Embryonic facial prominence (tissue), 1 donor: ENCODE data around the gene ARID1B.

Experiments
- DNase-seq: peaks from one replicate; pipeline ENCODE4 v3.0.0-alpha.2; 2016; ENCODE audit errors: extremely low spot score

Gene ARID1B

DNA sequence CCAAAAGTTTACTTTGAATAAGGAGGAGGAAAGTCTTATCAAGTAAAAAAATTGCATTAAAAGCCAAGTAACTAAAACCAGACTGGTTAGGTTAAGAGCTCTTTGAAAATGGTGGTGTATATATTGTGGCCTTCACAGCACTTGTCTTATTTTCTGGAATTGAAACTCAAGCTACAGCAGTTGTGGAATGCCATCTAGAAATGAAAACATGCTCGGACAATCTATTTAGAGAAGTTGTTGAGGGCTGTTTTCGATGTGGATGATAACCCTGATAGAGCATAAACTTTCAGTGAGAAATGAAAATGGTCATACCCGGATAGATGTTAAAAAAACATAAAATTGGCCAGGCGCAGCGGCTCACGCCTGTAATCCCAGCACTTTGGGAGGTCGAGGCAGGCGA lies 47.0 kb downstream of the ARID1B start:
- DNase-seq = no peak

GRCh38 chr6:156825475-156825874 lies 48.3 kb downstream of the ARID1B start:
- DNase-seq = no peak

- DNase-seq = no peak
Measured at GRCh38 chr6:156826290-156826955, 49.2 kb downstream of the ARID1B start.

DNA sequence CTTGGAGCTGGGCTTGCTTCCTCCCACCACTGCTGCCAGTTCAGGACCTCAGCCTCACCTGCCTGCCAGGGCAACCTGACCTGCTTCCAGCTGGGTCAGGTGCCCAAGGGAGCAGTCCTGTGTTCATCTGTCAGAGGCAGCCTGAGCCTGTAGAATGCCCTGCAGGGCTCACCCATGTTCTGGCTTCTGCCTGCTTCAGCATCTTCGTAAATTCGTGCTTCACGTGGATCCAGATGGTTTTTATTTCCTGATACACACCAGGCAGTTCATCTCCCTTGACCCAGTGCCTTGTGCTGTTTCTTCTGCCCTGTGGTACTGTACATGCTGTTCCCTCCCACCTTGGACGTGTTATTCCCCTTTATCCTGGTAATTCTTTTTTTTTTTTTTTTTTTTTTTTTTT lies 50.2 kb downstream of the ARID1B start:
- DNase-seq = no peak

- DNase-seq = no peak
Measured at GRCh38 chr6:156828280-156828703, 51.1 kb downstream of the ARID1B start.

DNA sequence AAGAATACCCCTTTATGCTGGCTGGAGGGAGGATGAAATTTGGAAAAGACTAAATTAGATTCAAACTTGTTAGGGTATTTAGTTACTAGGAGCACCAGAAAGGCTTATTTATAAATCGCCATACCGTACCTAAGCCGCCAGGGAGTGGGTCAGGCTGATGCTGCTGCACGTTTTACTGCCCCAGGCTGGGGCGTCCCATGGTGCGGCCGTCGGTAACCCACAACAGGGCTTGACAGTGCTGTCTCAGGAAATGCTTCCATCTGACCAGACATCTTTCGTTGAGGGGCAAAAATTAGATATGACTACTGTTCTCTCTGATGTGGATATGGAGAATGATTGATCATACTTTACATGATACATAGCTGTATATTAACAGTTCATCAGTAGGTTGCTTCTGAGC lies 52.9 kb downstream of the ARID1B start:
- no peak for DNase-seq

GRCh38 chr6:156832231-156832647 lies 55.1 kb downstream of the ARID1B start:
- DNase-seq = no peak

DNA sequence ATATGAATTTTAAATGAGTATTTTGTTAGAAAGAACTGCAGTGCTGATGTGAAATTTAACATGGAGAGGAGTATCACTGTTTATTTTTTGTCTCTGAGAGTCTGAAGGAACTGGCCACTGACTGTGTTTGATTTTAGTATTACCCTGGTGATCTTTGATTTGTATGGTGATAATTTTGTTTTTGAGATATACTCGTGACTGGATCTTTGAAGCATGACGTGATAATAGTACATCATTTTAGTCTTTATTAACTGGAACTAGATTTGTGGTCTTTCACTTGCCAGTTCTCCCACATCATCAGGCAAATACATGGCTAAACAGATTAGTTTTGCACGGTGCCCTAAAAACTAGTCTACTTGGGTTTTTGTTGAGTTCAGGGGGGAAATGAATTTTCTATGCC lies 55.5 kb downstream of the ARID1B start:
- DNase-seq = no peak

- no peak for DNase-seq
Measured at GRCh38 chr6:156833755-156834154, 56.6 kb downstream of the ARID1B start.

- no peak for DNase-seq
Measured at GRCh38 chr6:156839129-156839528, 62.0 kb downstream of the ARID1B start.

DNA sequence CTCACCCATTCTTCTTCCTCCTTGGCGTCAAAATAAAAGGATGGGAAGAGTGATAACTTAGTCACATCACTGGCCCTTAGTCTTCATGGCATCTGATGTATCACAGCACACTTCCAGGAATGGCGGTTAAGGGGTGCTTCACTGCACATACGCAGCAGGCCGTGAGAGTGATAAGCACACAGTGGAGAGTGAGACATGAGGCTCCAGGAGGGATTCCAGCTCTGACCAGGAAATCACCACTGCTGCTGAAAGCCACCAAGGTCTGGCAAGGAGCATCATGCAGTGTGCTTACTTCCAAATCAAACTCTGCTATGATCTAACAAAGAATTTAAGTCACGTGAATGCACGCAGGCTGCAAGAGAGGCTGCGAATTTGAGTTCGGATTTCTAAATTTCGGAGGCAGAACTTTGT lies 62.4 kb downstream of the ARID1B start:
- DNase-seq = no peak

GRCh38 chr6:156840136-156840535 lies 63.0 kb downstream of the ARID1B start:
- no peak for DNase-seq

- no peak for DNase-seq
Measured at GRCh38 chr6:156840606-156841005, 63.4 kb downstream of the ARID1B start.

DNA sequence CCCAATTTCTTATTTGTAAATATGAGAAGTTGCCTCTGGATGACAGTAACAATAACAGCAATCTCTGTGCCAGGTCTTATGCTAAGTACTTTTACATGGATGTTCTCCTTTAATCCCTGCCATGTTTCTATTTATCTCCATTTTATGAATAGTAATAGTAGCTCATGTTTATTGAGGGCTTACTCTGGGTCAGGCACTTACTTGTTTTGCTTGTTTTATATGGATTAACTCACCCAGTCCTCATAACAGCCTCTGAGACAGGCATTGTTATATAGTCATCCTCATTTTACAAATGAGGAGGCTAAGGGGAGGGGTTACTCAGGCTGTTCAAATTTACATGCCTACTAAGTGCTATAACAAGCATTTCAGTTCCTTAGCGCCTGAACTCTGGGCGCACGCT lies 64.3 kb downstream of the ARID1B start:
- DNase-seq = no peak

DNA sequence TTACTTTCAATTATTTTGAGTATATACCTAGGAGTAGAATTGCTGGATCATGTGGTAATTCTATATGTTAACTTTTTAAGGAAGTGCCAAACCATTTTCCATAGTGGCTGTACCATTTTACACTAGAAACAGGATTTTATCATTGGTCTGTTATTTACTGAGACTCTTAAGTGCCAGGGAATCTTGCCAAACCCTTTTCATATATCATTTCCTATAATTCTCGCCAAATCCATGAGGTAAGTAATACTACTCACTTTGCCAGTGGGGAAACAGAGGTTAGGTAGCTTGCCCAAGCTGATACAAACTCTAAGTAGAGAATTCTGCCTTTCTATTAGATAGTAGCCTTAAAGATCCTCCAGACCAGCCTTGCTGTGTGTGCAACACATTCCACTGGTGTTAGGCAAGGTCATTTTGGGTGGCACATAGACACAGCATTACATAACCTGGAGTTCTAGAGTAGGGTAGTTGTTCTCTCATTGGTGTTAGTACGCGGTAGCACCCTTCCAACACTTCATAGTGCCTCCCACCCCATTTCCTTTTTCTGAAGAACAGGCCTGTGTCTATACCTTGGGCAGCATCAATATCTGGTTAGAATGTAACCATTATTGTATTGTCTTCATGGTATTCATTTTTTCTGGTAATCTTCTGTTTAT lies 65.5 kb downstream of the ARID1B start:
- no peak for DNase-seq

GRCh38 chr6:156844089-156844488 lies 66.9 kb downstream of the ARID1B start:
- DNase-seq = no peak

- no peak for DNase-seq
Measured at GRCh38 chr6:156845454-156846155, 68.4 kb downstream of the ARID1B start.

- no peak for DNase-seq
Measured at GRCh38 chr6:156846845-156847599, 69.8 kb downstream of the ARID1B start.

DNA sequence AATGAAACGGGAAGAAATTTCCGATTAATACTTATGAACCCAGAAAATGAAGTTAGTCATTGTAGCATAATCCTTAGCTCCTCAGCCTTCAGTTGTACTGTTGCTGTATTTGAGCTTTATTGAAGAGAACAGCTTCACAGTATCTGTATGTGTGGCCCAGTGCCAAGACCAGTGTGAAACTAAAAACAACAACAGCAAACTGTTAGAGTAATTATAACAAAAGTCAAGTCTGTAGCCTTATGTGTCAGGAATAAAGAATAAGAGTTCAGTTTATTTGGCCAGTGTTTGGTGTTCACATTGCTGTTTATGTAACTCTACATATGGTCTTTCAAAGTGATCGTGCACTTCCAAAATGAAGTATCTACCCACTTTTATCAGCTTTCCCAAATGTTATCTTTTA lies 70.9 kb downstream of the ARID1B start:
- no peak for DNase-seq

DNA sequence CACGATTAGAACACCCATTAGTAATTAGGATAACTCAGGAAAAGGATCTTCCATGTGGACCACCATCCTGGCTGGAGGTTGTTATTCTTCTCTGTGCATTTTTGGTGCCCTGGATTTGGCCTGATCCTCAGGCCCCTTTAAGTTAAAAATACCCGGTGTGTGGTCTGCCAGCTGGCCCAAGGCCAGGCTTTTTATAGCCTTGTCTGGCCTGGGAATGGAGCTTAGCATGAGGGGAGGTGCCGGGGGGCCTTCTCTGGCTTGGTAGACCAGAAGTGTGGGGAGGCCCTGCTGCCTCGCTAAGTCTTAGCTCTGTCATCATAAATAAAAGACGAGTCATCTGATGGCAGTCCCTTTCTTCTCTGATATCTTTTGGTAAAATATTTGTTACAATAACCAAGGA lies 71.4 kb downstream of the ARID1B start:
- no peak for DNase-seq

- no peak for DNase-seq
Measured at GRCh38 chr6:156849806-156850205, 72.6 kb downstream of the ARID1B start.

DNA sequence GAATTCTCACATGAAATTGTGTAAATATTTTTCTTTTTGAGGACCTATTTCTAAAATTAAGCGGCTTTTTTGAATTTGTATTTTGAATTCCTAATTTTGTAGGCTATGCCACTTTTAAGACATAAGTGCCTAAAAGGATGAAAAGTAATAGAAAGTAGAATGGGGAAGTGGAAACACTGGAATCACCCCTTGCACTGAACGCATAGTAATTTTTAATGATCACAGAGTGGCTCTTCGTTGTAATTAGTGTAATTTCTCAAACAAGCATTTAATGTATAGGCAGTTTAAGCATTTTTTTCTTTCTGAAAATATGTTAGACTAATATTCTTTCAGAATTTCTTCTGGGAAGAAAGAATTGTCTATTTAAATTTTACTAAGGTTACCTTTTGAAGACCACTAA lies 73.2 kb downstream of the ARID1B start:
- no peak for DNase-seq
